Karpas-422 (cell line): ENCODE measurements around the gene NEO1. TPM values are rescaled to one million over a fixed set of nuclear protein-coding genes. Genes with fewer than 3 reads are reported as not detected.

Source experiments
- DNase-seq: peaks from one replicate; pipeline ENCODE4 v3.0.0-alpha.2; 2015
- H2AFZ ChIP-seq: fragments of 200-600 bp; sonication (generic); 2 replicates; pipeline ENCODE4 v1.6.1; 2014; ENCODE audit warnings: antibody characterized with exemption, low read length, mixed read lengths
- H3K27ac ChIP-seq: fragments of 200-600 bp; sonication (generic); 2 replicates; pipeline ENCODE4 v1.5.1; 2014; ENCODE audit warnings: mild to moderate bottlenecking, low read length, moderate library complexity
- H3K27me3 ChIP-seq: fragments of 200-600 bp; sonication (generic); 2 replicates; pipeline ENCODE4 v1.6.1; 2014; ENCODE audit warnings: low read length, mixed read lengths
- H3K36me3 ChIP-seq: fragments of 200-600 bp; sonication (generic); 2 replicates; pipeline ENCODE4 v1.6.1; 2014; ENCODE audit warnings: low read length, mixed read lengths; ENCODE audit not compliant: insufficient read depth
- H3K4me1 ChIP-seq: fragments of 200-600 bp; sonication (generic); 2 replicates; pipeline ENCODE4 v1.6.1; 2014; ENCODE audit warnings: mild to moderate bottlenecking, low read length, mixed read lengths
- H3K4me2 ChIP-seq: fragments of 200-600 bp; sonication (generic); 2 replicates; pipeline ENCODE4 v1.6.1; 2014; ENCODE audit warnings: low read length, low read depth, mild to moderate bottlenecking; ENCODE audit not compliant: poor library complexity, severe bottlenecking
- H3K4me3 ChIP-seq: fragments of 200-600 bp; sonication (generic); 2 replicates; pipeline ENCODE4 v1.5.1; 2014; ENCODE audit warnings: mild to moderate bottlenecking, antibody characterized with exemption, low read length, mixed read lengths
- H3K79me2 ChIP-seq: fragments of 200-600 bp; sonication (generic); 2 replicates; pipeline ENCODE4 v1.6.1; 2014; ENCODE audit warnings: mild to moderate bottlenecking, low read length, mixed read lengths
- H3K9ac ChIP-seq: fragments of 200-600 bp; sonication (generic); 2 replicates; pipeline ENCODE4 v1.6.0; 2014; ENCODE audit warnings: low read length
- H3K9me2 ChIP-seq: fragments of 200-600 bp; sonication (generic), shearing (Covaris generic); replicated peaks from 2 replicates; pipeline ENCODE4 v1.6.0; 2014; ENCODE audit warnings: mild to moderate bottlenecking, low read length, moderate library complexity; ENCODE audit not compliant: insufficient read depth
- H3K9me3 ChIP-seq: fragments of 300-700, 200-600 bp; sonication (generic); 2 replicates; pipeline ENCODE4 v1.6.1; 2014; ENCODE audit warnings: low read length, mixed read lengths
- H4K20me1 ChIP-seq: fragments of 200-600 bp; sonication (generic); 2 replicates; pipeline ENCODE4 v1.6.1; 2014; ENCODE audit warnings: mild to moderate bottlenecking, antibody characterized with exemption, low read length, low read depth; ENCODE audit not compliant: insufficient read depth
- total RNA-seq: library from RNA; depleted of rRNA; stranded (reverse); fragments of >200 nt; shearing (Covaris generic); gene quantifications from 2 replicates; pipeline ENCODE4 v1.2.3, GENCODE V29; 2014; ENCODE audit warnings: low replicate concordance

NEO1 gene
- total RNA-seq, 1 experiment from 2014 or later: 7.6 TPM

DNA sequence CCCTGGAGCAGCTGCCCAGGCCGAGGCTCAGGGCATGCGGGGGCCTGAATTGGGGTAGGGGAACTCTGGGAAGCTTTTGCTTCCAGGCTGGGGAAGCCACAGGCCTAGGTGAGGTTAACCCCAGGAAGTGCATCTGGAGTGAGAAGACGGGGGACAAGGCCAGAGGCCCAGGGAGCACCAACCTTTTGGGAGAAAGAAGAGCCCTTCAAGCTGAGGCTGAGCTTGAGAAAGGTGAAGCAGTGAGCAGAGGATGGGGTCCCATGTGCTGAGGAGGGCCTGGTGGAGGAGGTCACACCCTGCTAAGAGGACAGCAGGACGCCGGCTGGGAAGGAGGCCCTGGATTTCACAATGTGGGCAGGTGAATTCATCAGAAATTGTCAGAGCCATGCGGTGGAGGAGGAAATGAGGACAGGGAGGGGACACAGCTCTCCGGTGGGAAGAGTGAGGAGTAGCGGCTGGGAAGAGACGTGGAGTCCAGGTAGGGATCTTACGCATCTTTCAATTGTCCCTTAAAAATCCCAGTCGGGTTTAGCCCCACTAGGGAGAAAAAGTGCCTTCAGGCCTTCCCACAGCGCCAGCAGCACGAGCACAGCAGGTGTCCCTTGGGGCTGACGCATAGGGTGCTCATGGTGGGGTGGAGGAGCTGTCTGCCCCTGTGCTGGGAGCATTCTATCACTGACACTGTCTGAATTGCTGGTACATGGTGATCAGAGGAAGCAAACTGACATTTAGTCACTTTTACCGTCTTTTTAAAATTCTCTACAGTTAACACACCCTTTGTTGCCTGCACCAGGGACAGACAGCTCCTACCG, 265.6 kb downstream of the NEO1 start:
- Histone ChIP-seq H3K36me3 (no peaks in the 10 kb centered on the region), H3K27ac (no peak overlapping the region), H3K4me1 (no peaks in the 10 kb centered on the region), H4K20me1 (no peaks in the 10 kb centered on the region), H3K9me3 (no peaks in the 10 kb centered on the region), H3K9ac (no peak overlapping the region), H3K79me2 (no peaks in the 10 kb centered on the region), H2AFZ (no peak overlapping the region), H3K4me3 (no peak overlapping the region), H3K4me2 (no peak overlapping the region), H3K27me3 (no peaks in the 10 kb centered on the region), H3K9me2 (no peaks in the 10 kb centered on the region)
- DNase-seq: no peak

DNA sequence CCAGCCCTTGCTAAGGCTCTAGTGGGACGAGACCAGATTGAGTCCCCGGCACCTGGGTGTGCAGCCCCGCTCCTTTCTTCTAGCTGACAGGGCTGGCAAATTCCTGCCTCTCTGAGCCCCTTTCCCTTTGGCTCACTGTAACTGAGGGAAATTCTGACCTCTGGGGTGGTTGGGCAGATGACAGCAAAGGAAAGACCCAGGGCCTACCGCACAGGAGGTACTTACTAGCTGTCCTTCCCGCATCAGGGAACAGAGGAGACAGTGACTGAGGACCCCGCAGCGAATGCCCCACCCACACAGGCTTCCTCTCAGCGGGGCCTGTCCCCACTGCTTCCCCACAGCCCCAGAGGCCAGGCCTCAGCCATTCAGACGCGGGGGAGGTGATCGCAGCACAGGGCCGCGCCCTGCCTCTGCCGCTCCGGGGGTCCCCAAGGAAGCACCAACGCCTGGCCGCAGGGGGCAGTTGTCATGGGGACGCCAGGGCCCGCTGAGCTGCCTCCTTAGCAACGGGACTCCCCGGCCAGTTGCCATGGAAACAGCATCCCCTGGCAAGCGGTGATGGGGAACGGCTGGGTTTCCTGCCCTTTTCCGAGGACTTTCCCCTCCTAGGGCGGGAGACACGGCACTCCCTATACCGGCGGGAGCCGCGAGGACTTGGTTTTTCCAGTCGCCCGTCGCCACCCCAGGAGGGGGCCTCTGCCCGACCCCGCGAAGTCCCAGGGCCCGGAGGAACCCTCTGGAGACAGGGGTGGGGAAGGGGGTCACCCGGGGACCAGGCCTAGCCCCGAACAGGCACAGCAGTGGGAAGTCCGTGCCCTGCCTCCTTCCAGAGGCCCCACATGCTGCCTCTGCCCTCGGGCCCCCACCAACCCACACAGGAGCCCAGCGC, 266.4 kb downstream of the NEO1 start:
- H3K4me1 ChIP-seq: no peaks in the 10 kb centered on the region
- H4K20me1 ChIP-seq: no peaks in the 10 kb centered on the region
- H3K4me2 ChIP-seq: no peak overlapping the region
- no peak overlapping the region for H2AFZ ChIP-seq
- peak; percentile 45 for DNase-seq
- H3K9ac ChIP-seq: no peak overlapping the region
- no peak overlapping the region for H3K27ac ChIP-seq
- no peaks in the 10 kb centered on the region for H3K27me3 ChIP-seq
- H3K9me2 ChIP-seq: no peaks in the 10 kb centered on the region
- no peaks in the 10 kb centered on the region for H3K36me3 ChIP-seq
- H3K79me2 ChIP-seq: no peaks in the 10 kb centered on the region
- H3K9me3 ChIP-seq: no peaks in the 10 kb centered on the region
- H3K4me3 ChIP-seq: no peak overlapping the region

DNA sequence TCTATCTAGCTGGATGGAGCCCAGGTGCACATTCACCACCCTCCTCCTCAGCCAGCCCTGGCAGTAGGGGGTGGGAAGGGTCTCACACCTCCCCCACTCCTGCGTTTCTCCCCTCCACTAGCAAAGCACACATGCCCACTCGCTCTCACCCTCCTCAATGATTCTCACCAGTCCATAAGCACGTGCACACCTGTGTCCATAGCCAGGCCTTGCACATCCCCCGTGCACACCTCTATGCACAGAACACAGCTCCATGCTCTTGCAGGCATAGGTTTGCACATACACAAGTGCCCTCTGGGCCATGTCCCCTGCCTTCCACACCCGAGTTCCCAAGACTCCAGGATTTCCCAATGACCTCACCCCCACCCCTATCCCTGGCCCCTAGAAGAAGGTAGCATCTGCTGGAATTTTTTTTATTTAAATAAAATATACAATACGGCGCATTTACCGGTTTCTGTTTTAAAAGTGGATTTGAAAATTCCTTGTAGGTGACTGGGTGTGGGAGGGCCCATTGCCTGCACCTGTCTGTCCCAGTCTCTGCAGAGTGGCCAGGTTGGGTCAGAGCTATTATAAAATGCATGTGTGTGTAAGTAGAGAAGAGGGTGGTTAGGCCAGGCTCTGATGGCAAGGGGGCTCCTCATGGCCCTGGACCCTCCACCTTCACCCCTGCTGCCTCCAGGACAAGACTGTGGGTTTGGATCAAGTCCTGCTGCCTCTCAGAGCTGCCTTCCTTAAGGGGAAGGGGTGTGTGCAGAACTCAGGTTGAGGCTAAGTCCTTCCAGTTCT, 267.4 kb downstream of the NEO1 start:
- no peaks in the 10 kb centered on the region for H3K4me1 ChIP-seq
- no peaks in the 10 kb centered on the region for H3K79me2 ChIP-seq
- no peaks in the 10 kb centered on the region for H3K9me2 ChIP-seq
- no peak for DNase-seq
- H4K20me1 ChIP-seq: no peaks in the 10 kb centered on the region
- no peaks in the 10 kb centered on the region for H3K9me3 ChIP-seq
- H3K4me3 ChIP-seq: no peak overlapping the region
- H3K27ac ChIP-seq: no peak overlapping the region
- no peak overlapping the region for H2AFZ ChIP-seq
- H3K9ac ChIP-seq: no peak overlapping the region
- H3K36me3 ChIP-seq: no peaks in the 10 kb centered on the region
- no peaks in the 10 kb centered on the region for H3K27me3 ChIP-seq
- no peak overlapping the region for H3K4me2 ChIP-seq

DNA sequence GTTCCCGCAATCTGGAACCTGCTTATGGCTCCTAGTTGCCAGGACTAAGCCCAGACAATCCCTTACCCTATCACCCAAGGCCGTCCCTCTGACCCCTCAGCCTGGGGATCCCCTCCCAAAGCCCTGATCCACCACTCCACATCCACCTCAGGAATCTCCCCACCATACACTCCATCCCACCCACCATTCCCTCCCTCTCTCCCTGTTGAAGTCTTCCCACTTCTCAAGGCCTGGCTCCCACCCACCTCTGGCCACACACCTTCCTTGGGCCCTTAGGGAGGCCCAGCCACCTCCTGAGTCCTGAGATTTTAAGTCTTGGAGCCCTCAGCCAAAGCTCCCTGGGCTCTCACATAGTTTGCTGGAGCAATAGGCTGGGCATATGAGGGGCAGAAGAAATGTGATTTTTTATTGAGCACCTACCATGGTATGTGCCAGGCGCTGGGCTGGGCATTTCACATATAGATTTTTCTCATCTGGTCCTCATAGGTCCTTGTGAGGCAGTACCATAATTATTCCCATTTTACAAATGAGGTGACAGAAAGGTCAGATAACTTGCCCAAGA, 268.4 kb downstream of the NEO1 start:
- H3K9ac ChIP-seq: no peak overlapping the region
- H4K20me1 ChIP-seq: no peaks in the 10 kb centered on the region
- no peak overlapping the region for H3K27ac ChIP-seq
- H3K4me3 ChIP-seq: no peak overlapping the region
- H2AFZ ChIP-seq: no peak overlapping the region
- H3K9me3 ChIP-seq: no peaks in the 10 kb centered on the region
- no peaks in the 10 kb centered on the region for H3K36me3 ChIP-seq
- no peaks in the 10 kb centered on the region for H3K9me2 ChIP-seq
- no peak for DNase-seq
- no peaks in the 10 kb centered on the region for H3K79me2 ChIP-seq
- H3K4me1 ChIP-seq: no peaks in the 10 kb centered on the region
- H3K27me3 ChIP-seq: no peaks in the 10 kb centered on the region
- no peak overlapping the region for H3K4me2 ChIP-seq

DNA sequence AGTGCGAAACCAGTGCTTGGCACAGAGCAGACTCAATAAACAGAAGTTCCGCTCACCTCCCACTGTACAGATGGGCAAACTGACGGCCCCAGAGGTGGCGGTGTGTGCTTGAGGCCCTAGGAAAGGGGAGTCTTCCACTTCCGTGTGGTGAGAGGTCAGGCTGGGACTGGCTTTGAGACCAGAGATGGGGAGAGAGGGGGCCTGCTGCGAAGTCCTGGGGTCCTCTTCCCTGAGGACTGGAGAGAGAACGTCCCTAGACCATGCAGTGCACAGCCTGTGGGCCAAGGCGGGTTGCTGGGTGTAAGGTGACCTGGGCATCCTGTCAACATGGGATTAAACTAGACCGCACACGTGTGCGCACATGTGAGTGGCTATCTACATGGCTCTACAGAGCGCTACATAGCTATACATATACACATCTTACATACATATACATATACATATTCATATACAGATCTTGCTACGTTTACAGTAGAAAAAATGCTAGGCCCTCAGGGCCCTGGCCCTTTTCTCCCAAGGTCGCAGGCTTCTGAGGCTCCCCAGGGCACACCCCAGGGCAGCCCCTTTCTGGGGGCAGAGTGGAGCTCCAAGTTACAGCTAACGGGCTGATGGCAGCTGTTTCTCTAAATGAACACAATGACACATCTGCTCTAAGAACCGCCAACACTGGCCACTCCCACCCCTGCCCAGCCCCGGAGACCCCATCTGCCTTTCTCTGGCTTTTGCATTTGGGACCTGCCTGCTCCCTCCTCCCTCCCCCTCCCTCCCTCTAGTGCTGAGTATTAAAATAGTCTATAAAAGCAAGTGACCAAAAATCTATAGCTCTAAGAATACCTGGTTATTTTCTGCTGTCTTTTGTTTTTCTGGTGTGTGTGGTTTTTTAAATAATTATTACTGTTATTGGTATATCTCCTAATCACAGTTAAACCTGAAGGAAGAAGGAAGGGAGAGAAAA, 269.5 kb downstream of the NEO1 start:
- H2AFZ ChIP-seq: no peak overlapping the region
- H3K4me2 ChIP-seq: no peak overlapping the region
- no peak for DNase-seq
- H3K9me2 ChIP-seq: no peaks in the 10 kb centered on the region
- no peaks in the 10 kb centered on the region for H3K36me3 ChIP-seq
- H3K27me3 ChIP-seq: no peaks in the 10 kb centered on the region
- no peaks in the 10 kb centered on the region for H3K9me3 ChIP-seq
- no peak overlapping the region for H3K9ac ChIP-seq
- no peak overlapping the region for H3K27ac ChIP-seq
- H4K20me1 ChIP-seq: no peaks in the 10 kb centered on the region
- no peak overlapping the region for H3K4me3 ChIP-seq
- no peaks in the 10 kb centered on the region for H3K79me2 ChIP-seq
- no peaks in the 10 kb centered on the region for H3K4me1 ChIP-seq

DNA sequence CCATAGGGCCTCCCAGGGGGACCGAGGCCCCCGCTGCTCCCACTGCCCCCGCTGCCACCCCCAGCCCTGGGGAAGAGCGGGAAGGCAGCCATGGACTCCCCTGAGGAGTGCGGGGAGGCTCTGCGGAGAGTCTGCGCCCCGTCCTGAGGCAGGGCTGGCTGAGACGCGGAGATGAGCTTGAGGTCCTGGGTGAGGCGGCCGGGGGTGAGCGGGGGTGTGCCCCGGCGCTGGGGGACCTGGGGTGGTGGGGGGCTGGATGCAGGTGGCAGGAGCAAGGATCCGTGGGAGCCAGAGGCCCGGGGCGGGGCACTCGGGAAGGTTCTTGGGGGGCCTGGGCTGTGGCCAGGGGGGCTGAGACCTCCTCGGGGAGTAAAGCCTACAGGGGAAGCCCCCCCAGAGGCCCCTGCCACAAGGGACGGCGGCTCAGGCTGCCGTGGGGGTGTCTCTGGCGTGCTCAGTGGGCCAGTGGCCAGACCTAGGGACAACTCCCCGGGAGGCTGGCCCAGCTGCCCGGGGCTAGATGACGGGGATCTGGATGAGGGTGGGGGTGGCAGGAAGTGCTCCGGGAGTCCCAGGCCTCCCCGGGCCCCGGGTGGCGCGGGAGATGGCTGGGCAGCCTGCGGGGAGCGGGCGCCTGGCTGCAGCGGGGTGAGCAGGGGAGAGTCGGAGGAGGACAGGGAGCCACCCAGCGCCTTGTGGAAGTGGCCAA, 270.6 kb downstream of the NEO1 start:
- H3K27me3 ChIP-seq: no peaks in the 10 kb centered on the region
- H3K9ac ChIP-seq: no peak overlapping the region
- no peaks in the 10 kb centered on the region for H3K4me1 ChIP-seq
- no peaks in the 10 kb centered on the region for H3K79me2 ChIP-seq
- no peaks in the 10 kb centered on the region for H3K36me3 ChIP-seq
- H2AFZ ChIP-seq: no peak overlapping the region
- no peaks in the 10 kb centered on the region for H4K20me1 ChIP-seq
- H3K4me2 ChIP-seq: no peak overlapping the region
- H3K27ac ChIP-seq: no peak overlapping the region
- H3K4me3 ChIP-seq: no peak overlapping the region
- H3K9me3 ChIP-seq: no peaks in the 10 kb centered on the region
- no peaks in the 10 kb centered on the region for H3K9me2 ChIP-seq
- no peak for DNase-seq

DNA sequence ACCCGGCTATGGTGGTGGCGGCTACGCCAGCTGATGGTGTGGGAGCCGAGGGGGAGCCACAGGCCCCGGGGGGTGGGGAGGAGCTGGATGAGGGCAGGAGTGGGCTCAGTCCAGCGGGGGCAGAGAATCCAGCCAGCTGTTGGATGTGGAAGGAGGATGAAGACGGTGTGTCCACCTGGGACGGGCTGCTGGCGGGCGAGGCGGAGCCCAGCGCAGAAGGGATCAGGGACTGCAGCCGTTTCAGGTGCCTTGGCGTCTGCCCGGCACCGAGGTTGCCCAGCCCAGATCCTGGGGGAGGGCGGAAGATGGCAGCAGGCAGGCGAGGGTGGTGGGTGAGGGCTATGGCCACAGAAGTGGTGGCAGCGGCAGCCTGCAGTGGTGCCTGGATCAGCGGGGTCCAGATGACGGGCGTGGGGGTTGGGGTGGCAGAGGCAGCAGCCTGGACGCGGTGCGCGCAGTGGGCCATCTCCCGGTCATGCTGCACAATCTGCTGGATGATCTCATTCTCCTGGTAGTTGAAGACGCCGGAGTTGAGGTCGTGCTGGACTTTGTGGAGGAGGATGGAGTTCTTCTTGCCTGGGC, 271.2 kb downstream of the NEO1 start:
- Histone ChIP-seq H2AFZ (no peak overlapping the region), H3K27ac (no peak overlapping the region), H3K4me2 (no peak overlapping the region), H3K9ac (no peak overlapping the region), H3K79me2 (no peaks in the 10 kb centered on the region), H3K9me2 (no peaks in the 10 kb centered on the region), H4K20me1 (no peaks in the 10 kb centered on the region), H3K4me3 (no peak overlapping the region), H3K36me3 (no peaks in the 10 kb centered on the region), H3K27me3 (no peaks in the 10 kb centered on the region), H3K9me3 (no peaks in the 10 kb centered on the region), H3K4me1 (no peaks in the 10 kb centered on the region)
- no peak for DNase-seq
